Stimulated activated CD8-positive, alpha-beta memory T cell treated with anti-CD3 and anti-CD28 coated beads, Interleukin-15, amount 100 ng/mL, for 48 hours (primary cell): ENCODE results near the gene WASL.
"Not testable (repeated sequence)": the region's sequence is repeated elsewhere in the genome, so short reads cannot be mapped to it uniquely, and the experiment has no call there.

ENCODE experiments used
- DNase-seq, 2 donors: peaks; one replicate each; pipeline ENCODE4 v3.0.0-alpha.2; 2020; ENCODE audit warnings: low read depth in 2 of 2

The WASL gene

GRCh38 chr7:123769371-123769770 is 20.6 kb upstream of the WASL start:
- no peak for DNase-seq

GRCh38 chr7:123768493-123768892 is 19.7 kb upstream of the WASL start:
- no peak for DNase-seq

- DNase-seq, result no peak
These were observed 14.4 kb upstream of the WASL start for GRCh38 chr7:123763191-123763661.

DNA sequence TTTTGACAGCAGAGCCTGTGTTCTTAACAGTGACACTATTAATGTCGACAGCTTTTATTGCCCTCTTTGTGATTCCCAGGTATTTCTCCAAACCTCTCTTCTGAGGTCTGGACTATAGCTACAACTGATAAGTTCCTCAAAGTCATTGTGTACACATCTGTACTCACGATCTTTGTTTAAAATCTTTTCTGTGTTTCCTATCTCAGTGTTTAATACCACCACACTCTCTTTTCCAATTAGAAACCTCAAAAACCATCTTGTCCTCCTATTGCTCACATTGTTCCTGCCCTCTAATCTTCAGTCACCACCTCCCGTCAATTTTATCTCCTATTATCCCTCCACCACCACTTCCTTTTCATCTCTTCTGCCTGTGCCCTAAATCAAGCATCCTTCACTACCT is 12.9 kb upstream of the WASL start:
- no peak for DNase-seq

DNA sequence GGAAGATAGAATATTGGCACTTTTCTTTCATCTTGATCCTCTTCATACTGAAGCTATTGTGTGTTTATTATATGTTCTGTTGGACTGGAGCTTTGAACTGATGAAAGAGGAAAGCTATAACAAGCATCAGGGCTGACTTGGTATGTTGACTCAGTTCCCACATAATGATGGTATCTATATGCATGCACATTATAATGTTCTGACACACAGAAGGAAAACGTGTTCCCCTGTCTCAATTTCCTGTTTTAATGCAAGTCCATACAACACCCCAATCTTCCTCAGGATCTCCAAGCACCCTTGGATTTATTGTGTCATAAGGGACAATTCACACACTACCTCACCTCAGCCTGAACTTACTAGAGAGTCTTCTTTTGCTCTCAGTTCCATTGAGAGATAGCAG is 8.3 kb upstream of the WASL start:
- no peak for DNase-seq

GRCh38 chr7:123755338-123755737 is 6.5 kb upstream of the WASL start:
- DNase-seq, result no peak

DNA sequence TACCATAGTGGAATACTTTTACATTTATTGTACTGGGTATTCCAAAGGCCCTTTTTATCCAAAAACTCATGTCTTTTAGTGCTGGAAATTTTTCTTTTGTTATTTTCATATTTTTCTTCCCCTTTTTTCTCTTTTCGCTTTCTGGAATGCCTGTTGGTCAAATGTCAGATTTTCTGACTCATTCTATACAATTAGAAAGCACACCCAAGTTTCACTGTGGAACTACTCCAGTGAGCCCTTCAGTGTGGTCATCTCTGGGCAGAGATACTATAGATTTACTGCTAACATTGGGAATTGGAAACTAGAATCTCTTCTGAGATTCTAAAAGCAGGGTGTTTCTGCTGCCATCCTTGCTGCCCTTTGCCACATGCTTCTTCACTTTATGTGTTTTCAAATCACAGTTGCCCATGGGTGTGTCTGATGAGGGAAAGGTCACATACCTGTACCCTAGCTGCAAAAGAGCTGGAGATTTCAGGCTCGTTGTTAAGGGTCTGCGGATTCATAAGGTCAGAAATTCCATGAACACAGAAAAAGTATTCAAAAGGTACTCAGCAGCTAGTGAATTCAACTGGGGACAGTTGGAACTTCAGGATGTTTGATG is 5.6 kb upstream of the WASL start:
- DNase-seq, result no peak

- DNase-seq, result no peak
These were observed 3.7 kb upstream of the WASL start for GRCh38 chr7:123752534-123752933.

DNA sequence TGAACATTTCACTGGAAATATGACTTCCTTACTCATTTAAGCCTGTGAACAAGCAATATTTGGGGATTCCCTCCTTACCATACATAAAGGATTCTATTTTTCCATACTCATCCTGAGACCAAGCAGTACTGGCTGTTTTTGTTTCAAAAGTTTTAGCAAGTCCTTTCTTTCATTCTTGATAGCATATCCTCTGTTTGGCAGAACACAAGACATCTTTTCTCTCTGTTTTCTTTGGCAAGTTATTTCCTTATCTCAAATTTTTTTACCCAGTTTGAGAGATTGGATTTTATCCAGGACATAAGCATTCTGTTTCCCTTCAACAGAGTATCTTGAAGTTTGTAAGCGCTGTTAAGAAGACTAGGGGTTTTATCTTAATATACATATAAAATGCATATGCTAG is 3.0 kb upstream of the WASL start:
- no peak for DNase-seq

DNA sequence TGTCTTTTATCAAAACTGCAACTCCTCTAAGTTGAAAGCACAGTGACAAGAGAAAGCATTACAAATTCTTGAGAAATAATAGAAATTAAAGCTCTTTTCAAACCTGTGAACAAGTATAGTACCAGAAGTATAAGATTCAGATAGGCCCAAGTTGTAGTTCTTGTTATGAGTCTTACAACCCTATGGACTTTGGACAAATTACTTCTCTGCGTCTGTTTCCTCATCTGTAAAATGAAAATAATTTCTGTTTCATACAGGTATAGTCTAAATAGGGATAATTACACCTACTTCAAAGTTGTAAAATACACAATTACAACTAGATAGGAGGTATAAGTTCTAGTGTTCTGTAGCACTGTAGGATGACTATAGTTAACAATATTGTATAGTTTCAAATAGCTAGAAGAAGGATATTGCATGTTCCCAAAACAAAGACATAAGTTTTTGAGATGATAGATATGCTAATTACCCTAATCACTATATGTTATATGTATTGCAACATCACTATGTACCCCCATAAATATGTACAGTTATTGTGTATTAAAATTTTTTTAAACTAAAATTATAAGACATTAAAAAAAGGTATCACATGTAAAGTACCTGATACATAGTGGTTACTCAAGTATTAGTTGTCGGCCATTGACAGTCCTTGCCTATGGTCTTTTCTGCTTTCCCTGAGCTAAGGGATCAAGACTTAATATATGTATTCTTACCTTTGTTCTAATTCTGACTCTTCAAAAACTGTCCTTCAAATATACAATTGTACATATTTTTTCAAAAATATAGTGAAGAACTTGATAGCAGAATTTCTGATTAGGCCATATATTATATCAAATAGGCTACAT is 1.8 kb upstream of the WASL start:
- DNase-seq, result no peak

- no peak for DNase-seq
These were observed 694 bp upstream of the WASL start for GRCh38 chr7:123749537-123749857.

DNA sequence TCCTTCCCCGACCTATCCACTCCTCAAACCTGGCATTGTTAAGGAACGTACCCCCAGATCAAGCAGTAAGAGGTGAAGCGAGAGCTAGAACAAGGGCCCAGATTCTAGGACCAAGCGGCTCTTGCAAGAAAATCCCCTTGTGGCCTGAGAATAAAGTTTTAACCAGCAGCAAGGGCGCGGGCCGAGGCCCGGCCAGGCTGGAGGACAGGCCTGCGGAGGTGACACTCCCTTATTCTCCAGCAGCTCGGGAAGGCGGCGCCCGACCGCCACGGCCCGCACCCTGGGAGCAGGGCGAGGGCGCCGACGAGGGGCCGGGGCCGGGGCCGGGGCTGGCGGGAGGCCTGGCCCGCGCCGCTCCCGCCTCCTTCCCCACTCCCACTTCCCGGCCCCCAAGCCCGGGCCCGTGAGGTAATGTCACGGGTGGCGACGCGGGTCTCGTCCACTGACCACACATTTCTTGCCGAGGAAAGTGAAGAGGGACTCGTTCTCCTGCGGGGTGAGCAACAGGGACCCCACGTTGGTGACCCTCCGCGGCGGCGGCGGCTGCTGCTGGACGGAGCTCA is 551 bp downstream of the WASL start:
- DNase-seq, result peak in 1 of 2 donors; percentile 4

- DNase-seq, result peak in 1 of 2 donors; percentile 15
These were observed 1.1 kb downstream of the WASL start for GRCh38 chr7:123747620-123748141.

GRCh38 chr7:123746931-123747488 is 1.8 kb downstream of the WASL start:
- DNase-seq, result no peak

- no peak for DNase-seq
These were observed 2.7 kb downstream of the WASL start for GRCh38 chr7:123746055-123746454.

DNA sequence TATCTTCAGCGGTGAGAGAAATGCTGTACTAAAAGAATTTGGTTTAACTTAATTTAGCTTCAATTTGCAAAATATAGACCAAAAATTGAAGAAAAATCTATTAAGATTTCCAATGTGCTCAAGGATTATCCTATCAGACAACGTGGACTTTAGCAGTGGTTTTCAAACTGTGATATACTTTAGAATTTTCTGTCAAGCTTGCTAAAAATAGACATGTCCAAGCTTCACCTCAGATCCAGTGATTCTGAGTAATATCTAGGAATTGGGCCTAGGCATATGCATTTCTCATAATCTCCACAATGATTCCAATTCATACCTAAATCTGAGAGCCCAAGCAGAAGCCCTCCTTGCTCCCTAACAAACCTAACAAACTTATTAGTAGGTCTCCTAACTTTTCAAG is 3.4 kb downstream of the WASL start:
- no peak for DNase-seq

DNA sequence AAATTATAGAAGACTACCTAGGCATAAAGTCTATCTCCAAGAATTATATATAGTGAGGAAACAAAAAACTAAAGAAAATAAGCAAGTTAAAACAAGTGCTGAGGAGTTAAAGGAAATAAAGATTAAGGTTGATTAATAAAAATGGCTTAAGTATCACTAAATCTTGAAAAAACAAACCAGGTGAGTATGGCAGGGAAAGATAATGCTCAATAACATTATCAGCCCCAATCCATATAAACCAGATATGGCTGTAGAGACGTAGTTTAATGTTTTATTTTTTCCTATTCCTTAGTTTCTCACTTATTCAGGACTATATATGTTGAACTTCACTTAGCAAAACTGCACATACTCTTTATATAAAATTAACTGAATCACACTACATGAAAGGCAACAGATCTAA is 4.4 kb downstream of the WASL start:
- no peak for DNase-seq

- no peak for DNase-seq
These were observed 6.9 kb downstream of the WASL start for GRCh38 chr7:123741940-123742339.

GRCh38 chr7:123738808-123739207 is 10.0 kb downstream of the WASL start:
- no peak for DNase-seq

DNA sequence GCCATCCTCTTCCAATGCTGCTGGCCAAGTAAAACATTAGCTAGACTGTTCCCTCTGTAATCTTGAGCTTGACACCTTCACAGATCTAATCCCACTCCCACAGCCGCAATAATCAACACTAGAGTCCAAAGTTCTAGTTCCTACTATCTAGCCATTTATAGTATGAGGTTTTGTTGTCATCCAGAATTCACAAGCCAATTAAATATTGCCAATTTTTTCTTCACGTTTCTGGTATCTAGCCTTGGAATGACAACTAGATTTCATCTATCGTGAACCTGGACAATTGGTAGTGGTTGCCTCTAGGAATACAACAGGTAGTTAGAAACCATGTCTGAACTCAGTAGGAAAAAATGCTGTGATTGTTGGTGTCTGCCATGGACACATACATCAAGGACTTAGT is 10.4 kb downstream of the WASL start:
- DNase-seq, result no peak

GRCh38 chr7:123737168-123737674 is 11.6 kb downstream of the WASL start:
- DNase-seq, result not testable (repeated sequence)

DNA sequence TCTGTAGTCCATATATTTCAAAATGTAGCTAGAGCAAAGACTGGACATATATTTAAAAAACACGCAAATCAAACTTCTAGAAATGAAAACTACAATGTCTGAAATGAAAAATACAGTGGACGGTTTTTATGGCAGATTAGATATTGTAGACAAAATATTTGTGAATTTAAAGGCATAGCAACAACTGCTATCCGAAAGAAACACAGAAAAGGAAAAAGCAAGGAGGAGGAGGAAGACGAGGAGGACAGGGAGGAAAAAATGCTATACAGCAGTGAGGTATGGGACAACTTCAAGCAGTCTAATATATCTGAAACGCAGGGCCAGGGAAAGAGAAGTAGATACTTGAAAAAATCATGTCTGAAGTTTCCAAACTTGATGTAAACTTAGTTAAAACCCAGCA is 13.3 kb downstream of the WASL start:
- no peak for DNase-seq
